Nephron progenitor cell (in vitro differentiated cells): ENCODE results near the gene EN2.

Experiments
- DNase-seq: peaks from one replicate; pipeline ENCODE4 v3.0.0; 2021
- H3K27ac Mint-ChIP-seq: 2 replicates; pipeline ENCODE4 v1.8.0; 2021; ENCODE audit warnings: mild to moderate bottlenecking, moderate library complexity, mixed read lengths
- H3K27me3 Mint-ChIP-seq: 2 replicates; pipeline ENCODE4 v1.8.0; 2021; ENCODE audit warnings: mild to moderate bottlenecking, low read depth, mixed read lengths; ENCODE audit not compliant: poor library complexity
- H3K36me3 Mint-ChIP-seq: 2 replicates; pipeline ENCODE4 v1.8.0; 2021; ENCODE audit warnings: low read depth, mixed read lengths
- H3K4me1 Mint-ChIP-seq: 2 replicates; pipeline ENCODE4 v1.8.0; 2021; ENCODE audit warnings: mixed read lengths
- H3K4me3 Mint-ChIP-seq: 2 replicates; pipeline ENCODE4 v1.8.0; 2021; ENCODE audit warnings: mild to moderate bottlenecking, moderate library complexity, mixed read lengths
- H3K9me3 Mint-ChIP-seq: 2 replicates; pipeline ENCODE4 v1.8.0; 2021; ENCODE audit warnings: mild to moderate bottlenecking, moderate library complexity, mixed read lengths
- CTCF ChIP-seq: fragments of 200-600 bp; sonication (generic); IDR thresholded peaks from 2 replicates; pipeline ENCODE4 v1.5.0; 2021; ENCODE audit warnings: antibody characterized with exemption

Gene EN2

GRCh38 chr7:155510975-155511701 lies 53.2 kb downstream of the EN2 start:
- Mint-ChIP-seq H3K36me3 (no peaks in the 10 kb centered on the region), H3K4me1 (peaks cover 39% of the 10 kb centered on the region), H3K27ac (no peak overlapping the region), H3K4me3 (no peak overlapping the region), H3K27me3 (peaks cover 100% of the 10 kb centered on the region), H3K9me3 (no peaks in the 10 kb centered on the region)
- DNase-seq = no peak
- TF ChIP-seq CTCF = no peak

DNA sequence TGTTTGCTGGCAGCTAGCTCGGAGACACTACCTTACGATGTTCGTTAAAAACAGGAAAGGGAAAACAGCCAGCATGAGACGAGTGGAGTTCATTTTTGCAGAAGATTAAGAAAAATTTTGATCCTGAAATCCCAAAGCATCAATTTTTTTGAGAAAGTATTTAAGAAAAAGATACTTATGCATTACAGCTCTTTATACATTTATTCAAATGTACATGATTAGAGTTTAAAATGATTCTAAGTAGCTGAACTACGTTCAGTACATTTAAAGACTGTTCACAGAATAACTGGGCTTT lies 53.7 kb downstream of the EN2 start:
- Mint-ChIP-seq H3K36me3 (no peaks in the 10 kb centered on the region), H3K27me3 (peaks cover 98% of the 10 kb centered on the region), H3K4me1 (peaks cover 38% of the 10 kb centered on the region), H3K4me3 (no peak overlapping the region), H3K9me3 (no peaks in the 10 kb centered on the region), H3K27ac (no peak overlapping the region)
- TF ChIP-seq CTCF = no peak
- no peak for DNase-seq

- Mint-ChIP-seq H3K4me1 (peaks cover 32% of the 10 kb centered on the region), H3K4me3 (no peak overlapping the region), H3K27ac (no peak overlapping the region), H3K9me3 (no peaks in the 10 kb centered on the region), H3K27me3 (peaks cover 97% of the 10 kb centered on the region), H3K36me3 (no peaks in the 10 kb centered on the region)
- no peak for TF ChIP-seq CTCF
- DNase-seq = no peak
Observed at GRCh38 chr7:155512246-155512887, 54.4 kb downstream of the EN2 start.

GRCh38 chr7:155513543-155514285 lies 55.8 kb downstream of the EN2 start:
- Mint-ChIP-seq H3K27ac (no peak overlapping the region), H3K4me1 (peaks cover 27% of the 10 kb centered on the region)

DNA sequence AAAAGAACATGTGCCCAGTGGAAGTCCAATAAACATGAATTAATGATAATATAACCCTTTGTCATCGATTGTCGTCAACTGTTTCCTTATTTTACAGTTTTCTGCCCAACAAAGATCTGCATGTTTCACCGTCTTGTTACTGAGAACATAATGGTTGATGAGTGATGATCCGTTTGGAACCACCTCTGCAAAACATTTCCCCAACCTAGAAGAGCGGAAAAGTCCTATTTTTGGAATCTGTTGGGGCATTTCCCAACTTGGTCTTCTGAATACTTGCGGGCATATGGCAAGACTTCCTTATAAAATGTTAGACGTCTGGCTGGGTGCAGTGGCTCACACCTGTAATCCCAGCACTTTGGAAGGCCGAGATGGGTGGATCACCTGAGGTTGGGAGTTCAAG lies 56.4 kb downstream of the EN2 start:
- Mint-ChIP-seq H3K4me1 (peaks cover 21% of the 10 kb centered on the region), H3K27ac (no peak overlapping the region), H3K27me3 (peaks cover 95% of the 10 kb centered on the region), H3K9me3 (no peaks in the 10 kb centered on the region), H3K36me3 (no peaks in the 10 kb centered on the region), H3K4me3 (no peak overlapping the region)
- TF ChIP-seq CTCF = no peak
- no peak for DNase-seq

More at GRCh38 chr7:155513543-155514285, 55.8 kb downstream of the EN2 start:
- H3K36me3 Mint-ChIP-seq = no peaks in the 10 kb centered on the region
- H3K27me3 Mint-ChIP-seq = peaks cover 97% of the 10 kb centered on the region
- H3K4me3 Mint-ChIP-seq = no peak overlapping the region
- no peaks in the 10 kb centered on the region for H3K9me3 Mint-ChIP-seq
- TF ChIP-seq CTCF = no peak
- no peak for DNase-seq
